T-helper 17 cell (primary cell): ENCODE data around the gene PLXND1. TPM values are rescaled to one million over a fixed set of nuclear protein-coding genes. Genes with fewer than 3 reads are reported as not detected.

Experiments
- ATAC-seq: fragments of 150-1000 bp; cut with Tn5 transposase; 2 replicates; pipeline ENCODE4 v1.10.0; 2021; ENCODE audit warnings: mild to moderate bottlenecking, moderate library complexity
- DNase-seq, 3 donors: peaks; one replicate each; pipeline versions ENCODE4 v3.0.0 to v3.0.0-alpha.2; 2020 to 2021
- H3K9me3 ChIP-seq: one replicate; pipeline ENCODE4 v1.7.0; 2013; ENCODE audit warnings: low read length, mild to moderate bottlenecking; ENCODE audit not compliant: control insufficient read depth, poor library complexity, severe bottlenecking
- H3K27ac Mint-ChIP-seq: one replicate; pipeline ENCODE4 v1.8.0; 2022; ENCODE audit warnings: mild to moderate bottlenecking, moderate library complexity, mixed read lengths
- H3K27me3 Mint-ChIP-seq: one replicate; pipeline ENCODE4 v1.8.0; 2022; ENCODE audit warnings: mixed read lengths
- H3K36me3 Mint-ChIP-seq: one replicate; pipeline ENCODE4 v1.8.0; 2022; ENCODE audit warnings: low read depth, mixed read lengths
- H3K4me1 Mint-ChIP-seq: one replicate; pipeline ENCODE4 v1.8.0; 2022; ENCODE audit warnings: mild to moderate bottlenecking, mixed read lengths
- H3K4me3 Mint-ChIP-seq: one replicate; pipeline ENCODE4 v1.8.0; 2022; ENCODE audit warnings: mild to moderate bottlenecking, moderate library complexity, mixed read lengths
- total RNA-seq, 4 donors: library from RNA in 2 of 4; stranded (reverse) in 2 of 4; gene quantifications; one replicate each; pipeline ENCODE4 v1.2.3 and lab custom pipeline; 2022 to 2026

The PLXND1 gene
- total RNA-seq, 2 donors from 2014 or later: 78.8 to 152 TPM

- Mint-ChIP-seq H3K4me1 (peaks cover 35% of the 10 kb centered on the region), H3K27me3 (no peaks in the 10 kb centered on the region), H3K27ac (peak overlapping the region; percentile 100), H3K4me3 (peak overlapping the region; percentile 75), H3K36me3 (no peaks in the 10 kb centered on the region)
- peak; percentile 30 to 65 (median 64) for DNase-seq
- ATAC-seq: peak; percentile 88
- H3K9me3 ChIP-seq: no peaks in the 10 kb centered on the region
Observed at GRCh38 chr3:129576514-129577352, 29.7 kb downstream of the PLXND1 start.

GRCh38 chr3:129575997-129576384 lies 30.5 kb downstream of the PLXND1 start:
- DNase-seq: no peak

GRCh38 chr3:129575233-129575996 lies 31.1 kb downstream of the PLXND1 start:
- no peaks in the 10 kb centered on the region for H3K9me3 ChIP-seq
- ATAC-seq (no peak), DNase-seq (no peak)
- Mint-ChIP-seq H3K4me3 (peak overlapping the region; percentile 52), H3K36me3 (no peaks in the 10 kb centered on the region), H3K27me3 (no peaks in the 10 kb centered on the region), H3K27ac (peak overlapping the region; percentile 100), H3K4me1 (peaks cover 37% of the 10 kb centered on the region)

More at GRCh38 chr3:129575997-129576384, 30.5 kb downstream of the PLXND1 start:
- Mint-ChIP-seq H3K27me3 (no peaks in the 10 kb centered on the region), H3K4me1 (peaks cover 37% of the 10 kb centered on the region), H3K36me3 (no peaks in the 10 kb centered on the region), H3K27ac (peak overlapping the region; percentile 100), H3K4me3 (peak overlapping the region; percentile 75)
- no peak for ATAC-seq
- H3K9me3 ChIP-seq: no peaks in the 10 kb centered on the region

GRCh38 chr3:129574206-129574605 lies 32.3 kb downstream of the PLXND1 start:
- H3K4me3 Mint-ChIP-seq: no peak overlapping the region
- ATAC-seq (no peak), DNase-seq (no peak)
- H3K27ac Mint-ChIP-seq: peak overlapping the region; percentile 100
- H3K36me3 Mint-ChIP-seq: no peaks in the 10 kb centered on the region
- H3K9me3 ChIP-seq: no peaks in the 10 kb centered on the region
- peaks cover 37% of the 10 kb centered on the region for H3K4me1 Mint-ChIP-seq
- H3K27me3 Mint-ChIP-seq: no peaks in the 10 kb centered on the region

- no peak overlapping the region for H3K4me3 Mint-ChIP-seq
- H3K4me1 Mint-ChIP-seq: peaks cover 35% of the 10 kb centered on the region
- peak overlapping the region; percentile 100 for H3K27ac Mint-ChIP-seq
- DNase-seq (no peak), ATAC-seq (no peak)
- H3K9me3 ChIP-seq: no peaks in the 10 kb centered on the region
- H3K36me3 Mint-ChIP-seq: no peaks in the 10 kb centered on the region
- H3K27me3 Mint-ChIP-seq: no peaks in the 10 kb centered on the region
Observed at GRCh38 chr3:129573493-129573892, 33.0 kb downstream of the PLXND1 start.

GRCh38 chr3:129572603-129573002 lies 33.9 kb downstream of the PLXND1 start:
- ATAC-seq: no peak
- no peaks in the 10 kb centered on the region for H3K27me3 Mint-ChIP-seq
- no peaks in the 10 kb centered on the region for H3K9me3 ChIP-seq
- peaks cover 29% of the 10 kb centered on the region for H3K4me1 Mint-ChIP-seq
- no peak overlapping the region for H3K4me3 Mint-ChIP-seq
- no peaks in the 10 kb centered on the region for H3K36me3 Mint-ChIP-seq
- no peak for DNase-seq
- H3K27ac Mint-ChIP-seq: peak overlapping the region; percentile 100

- no peaks in the 10 kb centered on the region for H3K9me3 ChIP-seq
- no peak overlapping the region for H3K4me3 Mint-ChIP-seq
- peak overlapping the region; percentile 67 for H3K27ac Mint-ChIP-seq
- ATAC-seq: no peak
- peaks cover under 1% of the 10 kb centered on the region for H3K36me3 Mint-ChIP-seq
- H3K27me3 Mint-ChIP-seq: no peaks in the 10 kb centered on the region
- H3K4me1 Mint-ChIP-seq: peaks cover 25% of the 10 kb centered on the region
- no peak for DNase-seq
Observed at GRCh38 chr3:129571605-129572547, 34.6 kb downstream of the PLXND1 start.

GRCh38 chr3:129569856-129570255 lies 36.6 kb downstream of the PLXND1 start:
- H3K27me3 Mint-ChIP-seq: no peaks in the 10 kb centered on the region
- H3K9me3 ChIP-seq: no peaks in the 10 kb centered on the region
- H3K4me1 Mint-ChIP-seq: peaks cover 11% of the 10 kb centered on the region
- no peak overlapping the region for H3K4me3 Mint-ChIP-seq
- no peak for DNase-seq
- peaks cover 2% of the 10 kb centered on the region for H3K36me3 Mint-ChIP-seq
- peak overlapping the region; percentile 72 for H3K27ac Mint-ChIP-seq
- no peak for ATAC-seq

- H3K4me3 Mint-ChIP-seq: no peak overlapping the region
- no peaks in the 10 kb centered on the region for H3K9me3 ChIP-seq
- H3K4me1 Mint-ChIP-seq: peaks cover 6% of the 10 kb centered on the region
- H3K36me3 Mint-ChIP-seq: peaks cover 2% of the 10 kb centered on the region
- DNase-seq (no peak), ATAC-seq (no peak)
- no peaks in the 10 kb centered on the region for H3K27me3 Mint-ChIP-seq
- peak overlapping the region; percentile 72 for H3K27ac Mint-ChIP-seq
Observed at GRCh38 chr3:129567939-129568338, 38.5 kb downstream of the PLXND1 start.

- Mint-ChIP-seq H3K27me3 (no peaks in the 10 kb centered on the region), H3K4me3 (no peak overlapping the region), H3K36me3 (peaks cover 2% of the 10 kb centered on the region), H3K27ac (peak overlapping the region; percentile 66), H3K4me1 (peaks cover 6% of the 10 kb centered on the region)
- no peak for ATAC-seq
- H3K9me3 ChIP-seq: no peaks in the 10 kb centered on the region
- no peak for DNase-seq
Observed at GRCh38 chr3:129567176-129567705, 39.2 kb downstream of the PLXND1 start.

- Mint-ChIP-seq H3K27ac (peak overlapping the region; percentile 66), H3K4me3 (no peak overlapping the region), H3K4me1 (peaks cover under 1% of the 10 kb centered on the region), H3K36me3 (peaks cover 3% of the 10 kb centered on the region), H3K27me3 (no peaks in the 10 kb centered on the region)
- no peaks in the 10 kb centered on the region for H3K9me3 ChIP-seq
- ATAC-seq: no peak
- DNase-seq: no peak
Observed at GRCh38 chr3:129565902-129566301, 40.6 kb downstream of the PLXND1 start.

- Mint-ChIP-seq H3K27me3 (no peaks in the 10 kb centered on the region), H3K27ac (peak overlapping the region; percentile 72), H3K4me3 (no peak overlapping the region), H3K4me1 (peaks cover 5% of the 10 kb centered on the region), H3K36me3 (peaks cover 7% of the 10 kb centered on the region)
- DNase-seq: no peak
- ATAC-seq: no peak
- H3K9me3 ChIP-seq: no peaks in the 10 kb centered on the region
Observed at GRCh38 chr3:129564981-129565644, 41.4 kb downstream of the PLXND1 start.
